ENCODE data around the gene SLC12A5. TPM values are rescaled to one million over a fixed set of nuclear protein-coding genes. Genes with fewer than 3 reads are reported as not detected.

The SLC12A5 gene
- total RNA-seq, 1 experiment from 2014 or later: 4.3 TPM

DNA sequence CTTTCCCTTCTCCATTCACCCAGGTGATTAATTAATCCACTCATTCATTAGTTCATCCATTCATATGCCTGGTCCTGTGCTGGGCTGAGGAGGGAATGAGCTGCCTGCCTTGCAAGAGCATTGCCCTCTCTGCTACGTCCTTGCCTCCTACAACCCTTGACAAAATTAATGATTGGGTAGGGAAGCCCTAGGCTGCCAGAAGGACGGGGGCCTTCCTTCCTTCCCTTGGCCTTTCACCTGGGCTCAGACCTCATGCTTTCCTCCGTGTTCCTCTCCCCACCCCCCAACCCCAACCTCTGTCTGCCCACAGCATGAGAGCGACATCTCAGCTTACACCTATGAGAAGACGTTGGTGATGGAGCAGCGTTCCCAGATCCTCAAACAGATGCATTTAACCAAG is 25.6 kb downstream of the SLC12A5 start:
- DNase-seq (ENCODE audit: low spot score): no peak

DNA sequence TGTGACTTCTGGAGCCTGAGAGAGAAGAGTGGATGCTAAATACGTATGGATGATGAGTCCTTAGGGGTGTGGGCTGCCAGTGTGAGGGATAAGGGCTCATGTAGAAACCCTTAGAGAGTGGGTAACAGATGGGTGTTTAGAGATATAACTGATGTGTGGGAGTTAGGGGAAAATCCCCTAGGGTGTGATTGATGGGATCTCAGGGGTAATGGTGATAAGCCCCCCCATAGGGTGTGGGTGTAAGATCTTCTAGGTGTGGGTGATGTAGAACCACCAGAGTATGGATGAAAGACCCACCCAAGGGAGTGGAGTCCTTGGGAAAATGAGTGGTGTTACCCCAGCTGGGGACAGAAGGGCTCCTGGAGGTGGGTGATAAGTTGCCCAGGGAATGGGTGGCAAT is 26.3 kb downstream of the SLC12A5 start:
- no peak for DNase-seq (ENCODE audit: low spot score)

GRCh38 chr20:46056027-46056833 is 27.2 kb downstream of the SLC12A5 start:
- DNase-seq (ENCODE audit: low spot score): no peak

- no peak for DNase-seq (ENCODE audit: low spot score)
Observed at GRCh38 chr20:46056970-46057855, 28.2 kb downstream of the SLC12A5 start.

DNA sequence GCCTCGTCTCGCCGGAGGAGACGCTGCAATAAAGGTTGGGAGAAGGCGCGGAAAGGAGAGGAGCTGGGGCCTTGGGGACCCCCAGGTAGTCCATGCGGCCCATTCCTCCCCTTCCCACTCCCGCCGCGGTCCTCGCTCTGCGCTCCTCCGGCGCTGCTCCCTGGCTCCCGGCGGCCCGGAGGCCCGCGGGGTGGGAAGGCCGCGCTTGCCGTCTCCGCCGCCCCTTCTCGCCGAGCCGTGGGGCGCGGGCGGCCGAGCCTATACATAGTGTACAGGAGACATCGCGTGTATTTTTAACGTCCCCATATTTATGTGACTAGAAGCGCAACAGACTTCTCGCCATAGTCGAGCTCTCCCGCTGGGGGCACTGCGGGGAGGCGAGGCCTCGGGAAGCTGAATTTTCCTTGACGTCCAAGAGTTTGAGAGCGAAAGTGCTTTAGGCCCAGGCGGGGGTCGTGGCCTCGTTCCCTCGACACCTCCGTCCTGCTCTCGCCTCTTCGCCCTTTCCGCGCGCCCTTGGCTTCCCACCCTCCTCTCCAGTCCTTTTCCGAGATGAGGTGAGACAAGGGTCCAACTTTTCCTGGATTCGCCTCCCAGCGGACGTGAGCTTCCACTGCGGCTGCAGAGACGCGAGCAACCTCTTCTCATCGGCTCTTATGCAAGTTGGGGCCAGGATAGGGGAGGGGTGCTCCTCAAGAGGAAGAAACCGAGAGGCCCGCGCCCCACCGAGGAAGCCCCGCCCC is 29.0 kb downstream of the SLC12A5 start:
- no peak for DNase-seq (ENCODE audit: low spot score)

GRCh38 chr20:46058599-46059281 is 29.7 kb downstream of the SLC12A5 start:
- no peak for DNase-seq (ENCODE audit: low spot score)

DNA sequence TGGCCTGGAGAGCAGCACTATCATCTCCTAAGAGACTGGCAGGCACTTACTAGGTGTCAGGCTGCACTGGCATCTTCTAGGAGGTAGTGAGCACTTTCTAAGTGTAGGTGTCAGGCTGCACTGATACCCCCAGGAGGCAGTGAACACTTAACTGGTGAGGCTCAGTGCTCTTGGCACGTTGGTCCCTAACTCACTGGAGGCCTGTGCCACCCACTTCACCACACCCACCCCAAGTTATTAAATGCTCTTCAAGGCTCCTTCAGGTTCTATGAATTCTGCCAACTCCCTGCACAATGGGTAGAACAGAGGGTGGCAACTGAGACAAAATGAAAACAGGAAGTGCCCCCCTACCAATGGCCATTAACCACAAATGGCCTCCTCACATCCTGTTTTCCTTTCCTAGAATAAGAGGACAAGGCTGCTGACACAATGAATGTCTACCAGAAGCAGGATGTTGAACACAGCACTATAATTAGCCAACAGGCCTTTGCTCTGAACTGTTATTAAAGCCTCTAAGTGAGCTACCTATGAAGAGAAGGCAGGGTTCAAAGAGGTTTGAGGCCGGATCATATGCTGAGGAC is 31.4 kb downstream of the SLC12A5 start:
- no peak for DNase-seq (ENCODE audit: low spot score)

DNA sequence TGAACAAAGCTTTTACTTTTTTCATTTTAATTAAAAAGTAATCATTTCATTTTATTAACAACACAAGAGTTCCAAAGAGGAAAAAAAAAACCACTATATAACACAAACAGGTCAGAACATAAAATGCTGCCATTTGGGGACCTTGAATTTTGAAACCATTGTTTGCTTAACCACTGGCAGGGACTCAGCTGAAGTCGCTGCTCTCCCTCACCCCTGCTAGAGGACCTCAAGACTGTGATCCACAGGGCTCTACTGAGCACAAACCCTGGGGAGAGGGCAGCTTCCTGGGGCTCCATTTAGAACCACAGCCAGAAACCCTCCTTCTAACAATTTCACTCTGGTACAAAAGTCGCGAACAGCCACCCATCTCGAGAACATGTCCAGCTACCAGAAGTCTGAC is 32.0 kb downstream of the SLC12A5 start:
- DNase-seq (ENCODE audit: low spot score): no peak

DNA sequence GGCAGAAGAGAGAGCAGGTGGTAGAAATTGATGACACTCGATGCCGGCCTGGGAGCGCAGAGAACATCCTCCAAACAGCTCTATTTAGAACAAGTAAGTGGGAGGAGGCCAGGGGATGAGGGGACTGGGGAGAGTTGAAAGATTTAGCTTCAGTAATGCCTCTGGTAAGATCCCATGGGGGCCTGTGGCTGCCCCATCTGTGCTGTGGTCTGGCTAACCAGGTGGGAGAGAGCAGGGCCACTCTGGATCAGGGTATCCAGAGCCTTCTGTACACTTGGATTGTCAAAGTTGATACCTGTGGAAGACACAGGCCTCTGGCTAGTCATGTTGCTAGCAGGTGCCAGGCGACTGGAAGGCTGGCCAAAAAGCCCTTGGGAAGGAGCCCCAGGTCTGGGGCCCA is 33.1 kb downstream of the SLC12A5 start:
- no peak for DNase-seq (ENCODE audit: low spot score)

DNA sequence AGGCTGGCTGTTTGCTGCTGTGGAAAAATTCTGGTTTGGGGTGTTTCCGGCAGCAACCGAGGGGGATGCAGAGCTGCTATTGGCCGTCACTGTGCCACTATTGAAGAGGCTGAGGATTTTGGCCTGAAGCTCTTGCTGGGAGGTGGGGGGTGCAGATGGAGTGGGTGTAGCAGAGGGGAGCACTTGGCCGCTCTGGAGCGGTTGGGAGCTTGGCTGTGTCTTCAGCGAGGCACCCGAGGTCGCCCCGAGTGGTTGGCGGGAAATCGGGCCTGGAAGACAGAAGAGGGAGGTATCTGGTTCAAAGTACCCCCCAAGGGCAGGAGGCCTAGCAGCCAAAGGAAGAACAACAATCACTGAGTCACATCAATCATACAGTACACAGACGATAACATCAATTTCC is 33.6 kb downstream of the SLC12A5 start:
- no peak for DNase-seq (ENCODE audit: low spot score)

GRCh38 chr20:46063151-46063550 is 34.1 kb downstream of the SLC12A5 start:
- DNase-seq (ENCODE audit: low spot score): no peak

DNA sequence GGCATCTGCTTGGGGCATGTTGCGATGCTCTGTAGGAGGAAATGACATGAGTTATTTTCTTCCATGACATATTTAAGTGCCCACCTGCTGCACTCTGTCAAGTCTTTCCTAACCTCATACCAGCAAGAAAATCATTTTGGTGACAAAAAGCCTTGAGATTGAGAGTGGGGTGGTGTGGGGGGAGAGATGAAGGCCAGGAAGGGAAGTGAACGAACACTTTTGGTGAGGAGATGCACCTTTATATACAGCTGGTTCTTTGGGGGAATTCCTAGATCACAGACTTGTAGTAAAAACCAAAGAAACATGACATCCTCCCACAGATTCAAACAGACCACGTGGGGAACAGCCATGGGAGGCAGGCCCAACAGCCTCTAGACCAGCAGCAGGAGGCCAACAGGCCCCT is 34.6 kb downstream of the SLC12A5 start:
- no peak for DNase-seq (ENCODE audit: low spot score)

GRCh38 chr20:46065006-46065405 is 36.0 kb downstream of the SLC12A5 start:
- DNase-seq (ENCODE audit: low spot score): no peak

DNA sequence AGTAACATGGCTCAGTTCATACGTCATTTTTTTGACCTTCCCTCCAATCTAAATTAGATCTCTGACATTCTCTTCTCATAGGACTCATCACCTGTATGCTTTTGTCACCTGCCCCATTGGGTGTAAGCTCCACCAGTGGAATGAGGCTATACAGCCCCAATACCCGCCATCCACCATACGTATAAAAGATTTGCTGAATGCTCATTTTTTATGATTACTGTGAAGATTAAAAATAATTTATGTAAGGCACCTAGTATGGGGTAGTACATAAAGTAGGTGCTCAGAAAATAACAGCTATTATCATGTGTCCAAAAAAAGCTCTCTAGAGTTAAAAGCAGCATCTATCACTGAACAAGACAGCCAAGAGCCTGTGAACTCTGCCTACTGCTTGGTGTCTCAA is 36.7 kb downstream of the SLC12A5 start:
- DNase-seq (ENCODE audit: low spot score): no peak

DNA sequence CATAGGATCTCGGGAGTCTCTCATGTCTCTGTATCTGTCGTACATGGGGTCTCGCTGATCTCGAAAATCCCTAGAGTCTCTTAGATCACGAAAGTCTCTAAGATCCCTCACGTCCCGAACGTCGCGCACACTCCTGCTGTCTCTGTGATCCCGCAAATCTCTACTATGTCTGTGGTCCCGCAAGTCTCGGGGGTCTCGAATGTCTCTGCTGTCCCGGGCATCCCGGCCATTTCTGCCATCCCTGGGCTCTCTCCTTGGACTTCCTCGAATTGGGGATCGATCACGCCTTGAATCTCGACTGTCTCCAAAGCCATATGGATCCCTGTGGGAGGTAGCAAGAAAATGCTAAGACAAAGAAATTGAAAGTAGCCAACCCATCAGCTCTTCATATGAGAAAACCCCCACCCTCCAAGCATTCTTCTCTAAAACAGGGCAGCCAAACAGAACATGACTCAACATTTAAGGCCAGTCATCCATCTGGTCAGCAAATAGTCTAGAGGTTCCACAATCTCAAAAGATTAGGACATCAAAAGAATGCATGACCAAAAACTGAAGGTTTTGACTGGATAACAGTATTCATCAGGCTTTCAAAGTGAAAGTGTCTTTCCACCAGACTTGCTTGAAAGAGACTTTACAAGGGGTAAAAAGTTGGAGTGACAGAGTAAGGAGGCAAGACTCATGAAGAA is 41.3 kb downstream of the SLC12A5 start:
- DNase-seq (ENCODE audit: low spot score): no peak

DNA sequence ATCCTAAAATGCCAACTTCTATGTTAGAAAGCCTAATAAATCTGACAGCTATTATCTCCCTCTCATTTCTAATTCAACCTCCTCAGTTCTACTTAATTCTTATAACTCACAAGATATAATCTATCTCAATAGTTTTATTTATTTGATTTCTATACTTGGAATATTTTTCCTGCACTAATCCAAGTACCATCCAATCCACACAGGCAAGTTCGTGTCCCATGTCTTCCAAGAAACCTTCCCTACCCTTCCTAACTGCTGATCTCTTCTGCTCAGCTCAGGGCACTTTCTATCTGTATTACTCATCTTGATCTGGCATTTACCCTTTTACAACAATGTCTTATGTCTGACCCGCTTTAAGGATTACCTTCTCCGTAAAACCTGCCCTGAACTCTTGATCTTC is 42.6 kb downstream of the SLC12A5 start:
- DNase-seq (ENCODE audit: low spot score): no peak

DNA sequence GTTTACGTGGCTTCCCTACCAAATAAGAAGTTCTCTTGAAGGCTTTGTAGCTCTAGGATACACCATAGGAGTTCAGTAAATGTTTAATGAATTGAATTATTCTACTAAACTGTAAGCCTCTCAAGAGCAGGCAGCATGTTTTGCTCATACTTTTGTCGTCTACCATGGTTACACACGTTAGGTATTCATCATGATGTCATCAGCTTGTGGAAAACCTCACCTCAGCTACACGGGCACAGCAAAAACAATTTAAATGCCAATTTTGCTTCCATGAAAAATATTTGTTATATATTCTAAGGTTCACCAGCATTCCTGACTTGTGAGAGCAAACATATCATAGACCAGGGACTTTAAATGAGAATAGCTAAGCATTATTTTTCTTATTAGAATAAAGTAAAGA is 44.0 kb downstream of the SLC12A5 start:
- no peak for DNase-seq (ENCODE audit: low spot score)

DNA sequence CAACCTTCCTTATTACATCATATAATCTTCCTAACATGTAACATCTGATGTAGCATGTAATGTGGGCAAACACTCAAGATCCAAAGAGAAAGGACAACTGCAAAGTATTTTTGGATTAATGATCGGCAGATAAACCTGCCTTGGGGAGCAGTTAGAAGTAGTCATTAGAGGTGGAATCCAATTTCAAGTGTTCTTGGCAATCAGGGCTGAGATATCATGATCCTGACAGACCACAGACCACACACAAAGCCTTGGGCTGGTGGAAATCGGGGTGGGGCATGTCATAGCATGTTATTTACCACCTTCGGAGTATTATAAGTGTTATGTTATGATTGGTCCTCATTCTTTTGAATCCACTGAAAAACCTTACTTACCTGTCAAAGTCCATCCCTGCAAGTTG is 44.4 kb downstream of the SLC12A5 start:
- DNase-seq (ENCODE audit: low spot score): no peak

DNA sequence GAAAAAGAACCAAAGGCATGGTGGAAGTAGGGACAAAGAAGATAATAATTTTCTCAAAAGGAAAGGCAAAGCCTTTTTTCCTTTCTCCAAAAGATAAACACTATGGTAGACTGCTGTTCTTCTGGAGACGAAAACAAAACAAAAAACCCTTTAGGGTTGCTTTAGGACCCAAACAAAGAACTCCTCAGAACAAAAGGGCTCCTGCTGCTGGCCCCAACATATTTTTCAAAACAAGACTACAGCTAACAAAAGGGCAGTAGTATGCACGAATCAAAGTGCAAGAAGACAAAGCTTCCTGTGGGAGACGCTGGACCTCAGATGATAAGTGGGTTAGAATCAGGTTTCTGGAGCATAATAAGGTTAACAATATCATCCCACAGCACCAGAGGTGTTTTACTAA is 45.0 kb downstream of the SLC12A5 start:
- no peak for DNase-seq (ENCODE audit: low spot score)

GRCh38 chr20:46076806-46077205 is 47.8 kb downstream of the SLC12A5 start:
- no peak for DNase-seq (ENCODE audit: low spot score)

All from H4 (cell line).